GM19372 (cell line): ENCODE results near the gene THTPA.
"Not testable (repeated sequence)": the region's sequence is repeated elsewhere in the genome, so short reads cannot be mapped to it uniquely, and the experiment has no call there.

Experiments
- ATAC-seq: cut with Tn5 transposase; IDR thresholded peaks from one replicate; pipeline ENCODE4 v1.9.1; 2021; ENCODE audit warnings: mild to moderate bottlenecking, low read depth, moderate library complexity; ENCODE audit not compliant: unreplicated experiment

THTPA gene

DNA sequence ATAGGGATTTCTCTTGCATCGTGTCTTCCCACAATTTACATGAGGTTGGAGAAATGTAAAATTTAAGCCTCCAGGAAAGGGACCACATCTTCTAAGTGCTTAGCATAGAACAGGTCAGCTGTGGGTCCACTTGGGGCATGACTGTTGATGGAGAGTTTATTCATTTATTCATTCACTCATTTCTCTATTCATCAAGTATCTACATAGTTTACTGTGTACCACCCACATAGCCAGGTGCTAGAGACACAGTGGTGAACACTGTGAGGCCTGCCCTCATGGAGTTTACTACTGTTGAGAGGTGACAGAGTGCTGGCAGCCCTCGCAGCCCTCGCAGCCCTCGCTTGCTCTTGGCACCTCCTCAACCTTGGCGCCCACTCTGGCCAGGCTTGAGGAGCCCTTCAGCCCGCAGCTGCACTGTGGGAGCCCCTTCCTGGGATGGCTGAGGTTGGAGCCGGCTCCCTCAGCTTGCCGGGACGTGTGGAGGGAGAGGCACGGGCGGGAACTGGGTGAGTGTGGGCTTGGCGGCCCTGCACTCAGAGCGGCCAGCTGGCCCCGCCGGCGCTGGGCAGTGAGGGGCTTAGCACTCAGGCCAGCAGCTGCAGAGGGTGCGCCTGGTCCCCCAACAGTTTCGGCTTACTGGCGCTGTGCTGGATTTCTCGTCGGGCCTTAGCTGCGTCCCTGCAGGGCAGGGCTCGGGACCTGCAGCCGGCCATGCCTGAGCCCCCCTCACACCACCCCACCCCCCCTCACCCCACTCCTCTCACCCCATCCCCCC, 24.3 kb downstream of the THTPA start:
- no peak for ATAC-seq

DNA sequence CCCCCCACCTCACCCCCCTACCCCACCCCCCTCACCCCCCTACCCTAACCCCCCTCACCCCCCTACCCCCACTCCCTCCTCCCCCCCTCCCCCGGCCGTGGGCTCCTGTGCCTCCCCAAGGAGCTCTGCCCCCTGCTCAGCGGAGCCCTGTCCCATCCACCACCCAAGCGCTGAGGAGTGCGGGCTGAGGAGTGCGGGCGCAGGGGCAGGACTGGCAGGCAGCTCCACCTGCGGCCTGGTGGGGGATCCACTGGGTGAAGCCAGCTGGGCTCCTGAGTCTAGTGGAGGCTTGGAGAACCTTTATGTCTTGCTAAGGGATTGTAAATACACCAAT, 24.8 kb downstream of the THTPA start:
- no peak for ATAC-seq

DNA sequence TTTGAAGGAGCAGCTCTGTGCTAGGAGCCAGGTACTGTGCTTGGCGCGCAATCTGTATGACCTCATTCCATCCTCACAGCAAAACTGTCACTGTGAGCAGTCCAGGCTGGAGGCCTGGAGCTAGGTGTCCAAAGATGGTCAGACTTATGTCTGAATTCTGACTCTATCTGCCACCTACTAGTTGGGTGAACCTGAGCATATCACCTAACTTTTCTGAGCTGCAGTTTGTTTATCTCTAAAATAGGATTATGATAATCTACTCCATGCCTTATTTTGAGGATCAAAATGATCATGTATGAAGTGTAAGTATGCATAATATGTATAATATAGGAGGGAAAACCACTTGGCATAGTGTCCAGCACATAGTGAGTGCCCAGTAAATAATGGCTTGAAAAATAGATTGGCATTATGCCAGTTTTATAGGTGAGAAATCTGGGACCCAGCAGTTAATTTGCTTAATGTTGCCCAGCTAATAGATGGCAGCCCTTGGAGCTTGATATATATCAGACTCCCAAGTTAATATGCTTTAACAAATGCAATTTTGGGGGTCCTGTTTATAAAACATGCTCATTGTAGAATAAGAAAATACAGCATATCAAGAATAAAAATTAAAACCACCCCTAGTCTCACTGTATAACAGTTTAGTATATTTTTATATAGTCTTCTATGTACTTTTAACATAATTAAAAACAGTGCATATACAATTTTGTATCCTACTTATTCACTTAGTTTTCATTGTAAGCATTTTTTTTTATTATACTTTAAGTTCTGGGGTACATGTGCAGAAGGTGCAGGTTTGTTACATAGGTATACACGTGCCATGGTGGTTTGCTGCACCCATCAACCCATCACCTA, 27.1 kb downstream of the THTPA start:
- no peak for ATAC-seq

DNA sequence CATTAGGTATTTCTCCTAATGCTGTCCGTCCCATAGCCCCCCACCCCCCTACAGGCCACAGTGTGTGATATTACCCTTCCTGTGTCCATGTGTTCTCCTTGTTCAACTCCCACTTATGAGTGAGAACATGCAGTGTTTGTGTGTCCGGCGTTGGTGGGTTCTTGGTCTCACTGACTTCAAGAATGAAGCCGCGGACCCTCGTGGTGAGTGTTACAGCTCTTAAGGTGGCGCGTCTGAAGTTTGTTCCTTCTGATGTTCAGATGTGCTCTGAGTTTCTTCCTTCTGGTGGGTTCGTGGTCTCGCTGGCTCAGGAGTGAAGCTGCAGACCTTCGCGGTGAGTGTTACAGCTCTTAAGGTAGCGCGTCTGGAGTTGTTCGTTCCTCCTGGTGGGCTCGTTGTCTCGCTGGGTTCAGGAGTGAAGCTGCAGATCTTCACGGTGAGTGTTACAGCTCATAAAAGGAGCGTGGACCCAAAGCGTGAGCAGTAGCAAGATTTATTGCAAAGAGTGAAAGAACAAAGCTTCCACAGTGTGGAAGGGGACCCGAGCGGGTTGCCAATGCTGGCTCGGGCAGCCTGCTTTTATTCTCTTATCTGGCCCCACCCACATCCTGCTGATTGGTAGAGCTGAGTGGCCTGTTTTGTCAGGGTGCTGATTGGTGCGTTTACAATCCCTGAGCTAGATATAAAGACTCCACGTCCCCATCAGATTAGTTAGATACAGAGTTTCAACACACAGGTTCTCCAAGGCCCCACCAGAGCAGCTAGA, 27.9 kb downstream of the THTPA start:
- ATAC-seq = not testable (repeated sequence)

DNA sequence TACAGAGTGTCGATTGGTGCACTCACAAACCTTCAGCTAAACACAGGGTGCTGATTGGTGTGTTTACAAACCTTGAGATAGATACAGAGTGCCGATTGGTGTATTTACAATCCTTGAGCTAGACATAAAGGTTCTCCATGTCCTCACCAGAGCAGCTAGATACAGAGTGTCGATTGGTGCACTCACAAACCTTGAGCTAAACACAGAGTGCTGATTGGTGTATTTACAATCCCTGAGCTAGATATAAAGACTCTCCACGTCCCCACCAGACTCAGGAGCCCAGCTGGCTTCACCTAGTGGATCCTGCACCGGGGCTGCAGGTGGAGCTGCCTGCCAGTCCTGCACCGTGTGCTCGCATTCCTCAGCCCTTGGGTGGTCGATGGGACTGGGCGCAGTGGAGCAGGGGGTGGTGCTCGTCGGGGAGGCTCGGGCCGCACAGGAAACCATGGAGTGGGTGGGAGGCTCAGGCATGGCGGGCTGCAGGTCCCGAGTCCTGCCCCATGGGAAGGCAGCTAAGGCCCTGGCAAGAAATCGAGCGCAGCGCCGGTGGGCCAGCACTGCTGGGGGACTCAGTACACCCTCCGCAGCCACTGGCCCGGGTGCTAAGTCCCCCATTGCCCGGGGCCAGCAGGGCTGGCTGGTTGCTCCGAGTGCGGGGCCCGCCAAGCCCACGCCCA, 28.6 kb downstream of the THTPA start:
- not testable (repeated sequence) for ATAC-seq

DNA sequence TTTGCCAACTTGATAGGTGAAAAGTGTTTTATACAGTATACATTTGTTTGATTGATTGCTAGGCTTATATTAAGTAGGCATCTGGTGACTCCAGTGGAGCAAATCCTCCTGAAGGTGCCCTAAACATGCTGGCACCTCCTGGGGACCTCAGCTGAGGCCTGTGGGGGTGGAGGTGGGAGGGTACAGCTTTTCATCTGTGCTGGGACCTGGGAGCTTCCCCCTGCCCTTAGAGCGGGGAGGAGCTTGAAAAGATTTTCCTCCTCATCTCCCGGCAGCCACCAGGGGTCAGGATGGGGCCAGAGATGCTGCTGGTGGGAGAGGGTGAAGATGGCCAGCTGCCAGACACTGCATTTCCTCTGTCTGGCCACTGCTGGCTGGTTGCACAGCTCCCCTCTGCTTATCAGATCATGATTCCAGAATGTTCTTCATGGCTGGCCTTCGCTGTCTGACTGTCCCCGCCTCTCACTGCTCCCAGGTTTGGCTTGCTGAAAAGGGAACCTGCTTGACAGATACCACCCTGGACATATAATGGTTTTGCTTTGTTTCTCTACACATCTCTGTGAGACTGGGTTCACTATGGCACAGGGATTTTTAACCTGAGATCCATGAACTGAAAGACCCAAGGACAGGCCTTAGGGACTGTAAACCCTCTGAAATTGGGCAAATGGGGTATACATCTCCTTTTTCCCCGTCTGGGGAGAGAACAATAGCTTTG, 33.0 kb downstream of the THTPA start:
- ATAC-seq = no peak

DNA sequence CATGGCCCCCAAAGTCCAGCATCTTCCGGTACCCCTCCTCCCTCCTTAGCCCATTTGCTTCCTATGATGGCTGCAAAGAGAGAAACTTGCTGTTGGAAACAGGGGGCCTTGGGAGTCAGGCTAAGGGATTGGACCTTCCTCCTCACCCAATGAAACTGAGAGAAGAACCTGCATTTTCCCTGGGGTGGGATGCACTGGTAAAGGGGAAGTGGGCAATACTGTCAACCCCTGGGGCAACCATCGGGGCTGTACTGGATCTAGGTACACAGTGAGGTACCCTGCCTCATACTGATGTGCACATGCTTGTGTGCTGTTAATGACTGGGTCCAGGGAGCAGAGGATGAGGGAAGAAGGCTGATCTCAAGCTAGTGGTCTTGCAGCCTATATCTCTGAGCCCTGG, 33.5 kb downstream of the THTPA start:
- ATAC-seq = no peak

DNA sequence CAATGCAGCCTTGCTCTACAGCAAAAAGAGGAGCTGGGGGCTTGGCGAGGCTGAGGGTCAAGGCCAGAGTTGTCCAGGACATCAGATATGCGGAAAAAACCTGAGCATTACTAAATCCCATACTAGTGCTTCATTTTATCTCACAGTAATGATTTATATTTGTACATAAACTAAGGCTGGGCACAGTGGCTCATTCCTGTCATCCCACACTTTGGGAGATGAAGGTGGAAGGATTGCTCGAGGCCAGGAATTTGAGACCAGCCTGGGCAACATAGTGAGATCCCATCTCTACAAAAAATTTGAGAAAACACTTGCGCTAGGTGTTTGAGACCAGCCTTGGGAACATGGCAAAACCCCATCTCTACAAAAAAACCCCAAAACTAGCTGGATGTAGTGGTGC, 34.1 kb downstream of the THTPA start:
- ATAC-seq = no peak

DNA sequence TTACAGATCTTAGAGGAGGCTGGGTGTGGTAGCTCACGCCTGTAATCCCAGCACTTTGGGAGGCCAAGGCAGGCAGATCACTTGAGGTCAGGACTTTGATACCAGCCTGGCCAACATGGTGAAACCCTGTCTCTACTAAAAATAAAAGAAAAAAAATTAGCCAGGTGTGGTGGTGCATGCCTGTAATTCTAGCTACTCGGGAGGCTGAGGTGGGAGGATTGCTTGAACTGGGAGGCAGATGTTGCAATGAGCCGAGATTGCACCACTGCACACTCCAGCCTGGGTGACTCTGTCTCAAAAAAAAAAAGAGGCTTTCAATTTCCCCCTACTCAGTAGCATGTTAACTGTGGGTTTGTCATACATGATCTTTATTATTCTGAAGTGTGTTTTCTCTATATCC, 38.1 kb downstream of the THTPA start:
- ATAC-seq = not testable (repeated sequence)

DNA sequence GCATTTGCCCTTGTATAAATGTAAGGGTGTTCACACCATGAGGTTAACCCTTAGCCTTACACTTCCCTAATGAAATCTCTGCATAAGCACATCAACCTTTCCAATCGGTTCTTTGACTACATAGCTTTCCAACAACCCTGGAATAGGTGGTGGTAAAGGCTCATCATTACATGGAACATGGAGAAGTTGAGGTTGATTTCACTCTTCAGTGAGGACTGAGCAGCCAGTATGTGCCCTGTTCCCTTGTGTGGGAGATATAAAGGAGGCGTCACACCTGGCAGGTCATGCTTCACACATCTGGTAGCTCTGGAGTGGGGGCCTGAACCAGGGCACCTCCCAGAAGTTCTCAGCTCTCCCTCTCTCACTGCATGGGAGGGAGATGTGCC, 44.2 kb downstream of the THTPA start:
- no peak for ATAC-seq

DNA sequence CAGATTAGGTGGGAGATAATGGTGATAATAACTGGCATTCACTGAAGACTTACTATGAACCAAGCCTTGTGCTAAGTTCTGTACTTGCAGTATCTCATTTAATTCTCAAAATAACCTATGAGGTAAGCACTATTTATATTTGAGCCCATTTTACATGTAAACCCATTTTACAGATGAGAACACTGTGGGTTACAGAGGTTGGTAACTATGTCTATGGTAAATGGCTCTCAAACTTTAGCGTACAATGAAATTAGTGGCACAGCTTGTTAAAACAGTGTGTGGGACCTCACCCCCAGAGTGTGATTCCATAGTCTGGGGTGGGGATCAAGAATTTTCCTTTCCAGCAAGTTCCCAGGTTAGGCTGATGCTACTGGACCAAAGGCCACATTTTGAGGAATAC, 44.7 kb downstream of the THTPA start:
- ATAC-seq = no peak

DNA sequence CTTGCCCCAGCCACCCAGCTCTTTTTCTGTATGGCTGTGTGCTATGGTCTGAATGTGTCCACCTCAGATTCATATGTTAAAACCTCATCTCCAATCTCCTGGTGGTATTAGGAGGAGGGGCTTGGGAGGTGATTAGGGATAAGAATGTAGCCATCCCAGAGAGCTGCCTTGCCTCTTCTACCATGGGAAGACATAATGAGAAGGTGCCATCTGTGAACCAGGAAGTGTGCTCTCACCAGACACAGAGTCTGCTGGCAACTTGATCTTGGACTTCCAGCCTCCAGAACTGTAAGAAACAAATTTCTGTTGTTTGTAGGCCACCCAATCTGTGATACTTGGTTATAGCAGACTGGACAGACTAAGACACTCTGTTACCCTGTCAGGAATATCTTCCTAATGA, 45.4 kb downstream of the THTPA start:
- no peak for ATAC-seq

DNA sequence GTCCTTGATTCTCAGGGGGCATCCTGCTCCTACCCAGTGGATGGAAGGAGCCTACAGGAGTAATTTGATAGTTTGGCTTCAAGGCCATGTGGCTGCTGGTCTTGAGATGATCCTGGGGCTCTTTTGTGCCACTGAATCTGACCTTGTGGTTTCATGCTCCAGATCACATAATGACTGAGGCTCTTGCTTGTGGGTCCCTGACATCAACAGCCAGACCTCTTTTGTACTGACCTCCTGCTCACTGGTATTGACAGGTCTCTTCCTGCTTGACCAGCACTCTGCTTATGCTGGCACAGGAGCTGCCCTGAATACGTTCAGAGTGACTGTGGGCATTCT, 45.7 kb downstream of the THTPA start:
- no peak for ATAC-seq

DNA sequence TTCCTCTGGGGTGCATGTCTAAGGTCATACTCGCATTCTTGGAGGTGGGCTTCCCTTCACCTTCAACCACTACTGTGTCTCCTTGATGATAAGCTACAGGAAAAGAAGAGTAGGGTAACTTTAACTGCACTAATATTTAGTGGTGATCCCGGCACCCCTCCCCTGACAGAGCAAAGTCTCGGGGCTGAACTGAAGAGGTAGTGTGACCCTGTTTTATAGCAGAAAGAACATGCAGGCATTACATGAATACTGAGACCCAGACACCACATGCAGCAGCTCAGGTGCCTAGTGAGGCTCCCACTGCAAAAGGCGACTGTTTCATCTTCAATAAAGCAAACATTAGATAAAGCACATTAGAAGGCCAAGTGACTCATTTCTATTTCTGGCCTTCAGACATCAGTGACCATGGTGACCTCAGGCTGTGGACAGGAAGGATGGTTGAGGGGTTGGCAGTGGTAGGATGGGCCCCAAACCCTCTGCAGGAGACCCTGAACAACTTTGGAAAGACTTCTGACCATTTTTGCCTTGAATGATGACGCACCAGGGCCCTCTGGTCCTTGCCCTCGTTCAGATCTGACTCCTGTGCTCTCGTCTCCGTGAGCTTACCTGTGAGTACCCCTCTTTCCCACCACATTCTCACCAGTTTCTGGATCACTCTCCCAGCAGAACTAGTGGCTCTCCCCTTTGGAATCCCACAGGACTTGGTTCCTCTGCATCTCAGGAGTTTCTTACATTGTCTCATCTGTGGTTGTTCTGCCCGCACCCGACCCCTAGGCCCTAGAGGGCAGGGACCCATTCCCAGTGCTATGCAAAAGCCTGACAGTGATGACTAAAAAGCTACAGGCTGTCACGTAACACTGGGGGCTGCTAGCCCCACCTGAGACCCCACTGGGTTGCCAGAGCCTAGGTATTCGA, 46.4 kb downstream of the THTPA start:
- ATAC-seq = no peak

DNA sequence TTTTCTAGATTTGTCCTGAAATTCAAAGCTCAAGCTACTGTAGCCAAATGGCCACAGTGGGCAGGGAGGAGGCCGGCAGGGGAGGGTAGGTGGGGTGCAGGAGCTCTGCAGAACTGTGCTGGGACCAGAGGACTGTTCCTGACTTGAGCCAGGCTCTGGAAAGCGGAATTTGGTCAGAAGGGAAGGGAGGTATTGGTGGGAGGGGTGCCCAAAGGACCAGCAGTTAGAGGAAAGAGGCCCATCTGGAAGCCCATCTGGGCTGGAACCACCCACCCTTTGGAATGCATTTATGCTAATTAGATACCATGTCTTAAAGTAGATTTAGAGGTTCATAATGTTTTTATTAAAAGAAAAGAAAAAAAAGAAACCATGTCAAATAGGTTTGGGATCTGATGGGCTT, 47.0 kb downstream of the THTPA start:
- ATAC-seq = no peak

DNA sequence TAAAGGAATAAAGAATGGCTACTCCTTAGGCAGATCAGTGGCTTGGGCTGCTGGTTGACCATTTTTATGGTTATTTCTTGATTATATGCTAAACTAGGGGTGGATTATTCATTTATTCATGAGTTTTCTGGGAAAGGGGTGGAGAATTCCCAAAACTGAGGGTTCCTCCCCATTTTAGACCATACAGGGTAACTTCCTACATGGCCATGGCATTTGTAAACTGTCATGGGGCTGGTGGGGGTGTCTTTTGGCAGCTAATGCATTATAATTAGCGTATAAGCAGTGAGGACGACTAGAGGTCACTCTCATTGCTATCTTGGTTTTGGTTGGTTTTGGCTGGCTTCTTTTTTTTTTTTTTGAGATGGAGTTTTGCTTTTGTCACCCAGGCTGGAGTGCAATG, 48.1 kb downstream of the THTPA start:
- no peak for ATAC-seq

DNA sequence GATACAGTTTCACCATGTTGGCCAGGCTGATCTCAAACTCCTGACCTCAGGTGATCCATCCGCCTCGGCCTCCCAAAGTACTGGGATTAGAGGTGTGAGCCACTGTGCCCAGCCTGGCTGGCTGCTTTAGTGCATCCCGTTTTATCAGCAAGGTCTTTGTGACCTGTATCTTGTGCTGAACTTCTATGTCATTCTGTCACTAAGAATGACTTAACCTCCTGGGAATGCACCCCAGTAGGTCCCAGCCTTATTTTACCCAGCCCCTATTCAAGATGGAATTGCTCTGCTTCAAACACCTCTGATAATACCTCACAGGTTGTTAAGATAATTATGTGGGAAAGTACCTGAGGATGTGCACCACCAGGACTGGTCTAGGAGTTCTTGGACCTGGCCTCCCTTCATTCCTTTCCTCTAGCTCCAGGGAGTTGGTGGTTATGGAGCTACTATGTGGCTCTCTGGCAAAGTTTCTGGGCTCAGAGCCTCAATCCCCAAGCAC, 48.7 kb downstream of the THTPA start:
- ATAC-seq = no peak

DNA sequence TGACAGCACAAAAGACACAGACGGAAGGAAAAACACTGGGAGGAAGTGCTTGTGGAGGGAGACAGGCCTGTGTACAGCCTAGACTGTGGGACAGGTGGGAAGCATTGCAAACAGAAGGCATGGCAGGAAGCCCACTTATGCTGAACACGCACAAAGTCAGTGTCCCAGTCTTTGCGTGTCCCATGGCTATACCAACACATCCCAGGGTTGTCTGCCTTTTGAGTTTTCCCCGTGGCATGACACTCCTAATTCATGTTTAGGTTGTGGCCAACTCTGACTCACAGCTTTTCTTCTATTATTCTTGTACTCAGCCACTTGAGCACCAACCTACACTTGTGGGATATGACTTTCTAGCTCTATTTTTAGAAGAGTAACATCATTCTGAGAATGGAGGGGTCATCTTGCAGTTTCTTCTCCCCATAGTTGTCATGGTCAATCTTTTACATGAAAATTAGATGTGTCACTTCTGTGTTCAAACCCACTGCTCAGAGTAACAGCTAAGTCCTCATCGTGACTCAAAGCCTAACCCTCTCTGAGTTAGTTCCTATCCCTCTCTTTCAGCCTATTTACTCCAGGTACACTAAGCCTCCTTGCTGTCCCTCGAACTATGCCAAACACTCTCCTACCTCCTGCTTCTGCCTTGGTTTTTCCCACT, 50.0 kb downstream of the THTPA start:
- peak; percentile 68 for ATAC-seq

DNA sequence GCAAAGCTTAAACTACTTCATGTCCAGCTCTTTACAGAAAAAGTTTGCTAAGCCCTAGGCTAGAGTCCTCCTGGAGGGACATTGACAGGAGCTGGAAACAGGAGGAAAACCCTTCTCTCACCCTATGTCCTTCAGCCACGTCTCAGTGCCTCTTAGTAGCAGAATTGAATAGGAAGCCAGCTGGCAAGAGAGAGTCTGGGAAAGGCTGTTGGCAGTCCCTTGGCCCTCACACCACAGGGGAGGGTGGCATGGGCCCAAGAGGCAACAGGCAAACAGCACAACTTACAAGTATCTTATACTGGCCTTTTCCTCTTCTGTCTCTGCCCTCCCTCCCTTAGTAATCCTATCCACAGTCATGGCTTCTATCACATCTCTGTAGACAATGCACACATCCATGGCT, 52.4 kb downstream of the THTPA start:
- no peak for ATAC-seq
